Stomach smooth muscle (tissue), 2 donors: Measurements from ENCODE around the gene BRPF3.

Source experiments
- H3K27ac ChIP-seq: one replicate; pipeline ENCODE4 v1.7.0; 2013; ENCODE audit warnings: mild to moderate bottlenecking, low read length, inconsistent platforms
- H3K27me3 ChIP-seq, 2 donors: one replicate each; pipeline ENCODE4 v1.7.0; 2013; ENCODE audit warnings: low read length in 2 of 2; ENCODE audit not compliant: insufficient read depth in 2 of 2, control insufficient read depth in 1 of 2
- H3K36me3 ChIP-seq, 2 donors: one replicate each; pipeline ENCODE4 v1.7.0; 2013; ENCODE audit warnings: low read length in 2 of 2; ENCODE audit not compliant: control insufficient read depth in 2 of 2, insufficient read depth in 2 of 2
- H3K4me1 ChIP-seq: one replicate; pipeline ENCODE4 v1.7.0; 2013; ENCODE audit warnings: low read length; ENCODE audit not compliant: control insufficient read depth, insufficient read depth
- H3K4me3 ChIP-seq, 2 donors: one replicate each; pipeline ENCODE4 v1.7.0; 2013; ENCODE audit warnings: low read length in 2 of 2
- H3K9ac ChIP-seq, 2 donors: one replicate each; pipeline ENCODE4 v1.7.0; 2013; ENCODE audit warnings: low read length in 2 of 2, mild to moderate bottlenecking in 1 of 2
- H3K9me3 ChIP-seq, 2 donors: one replicate each; pipeline ENCODE4 v1.7.0; 2013; ENCODE audit warnings: low read length in 2 of 2; ENCODE audit not compliant: control insufficient read depth in 2 of 2
- donor health status: healthy.
- donor health status: Pancreatic carcinoma.

Gene BRPF3

GRCh38 chr6:36267731-36268477, 71.4 kb downstream of the BRPF3 start:
- H3K27ac ChIP-seq, result no peak overlapping the region
- peaks cover 6 to 25% of the 10 kb centered on the region in 2 donors for H3K27me3 ChIP-seq

DNA sequence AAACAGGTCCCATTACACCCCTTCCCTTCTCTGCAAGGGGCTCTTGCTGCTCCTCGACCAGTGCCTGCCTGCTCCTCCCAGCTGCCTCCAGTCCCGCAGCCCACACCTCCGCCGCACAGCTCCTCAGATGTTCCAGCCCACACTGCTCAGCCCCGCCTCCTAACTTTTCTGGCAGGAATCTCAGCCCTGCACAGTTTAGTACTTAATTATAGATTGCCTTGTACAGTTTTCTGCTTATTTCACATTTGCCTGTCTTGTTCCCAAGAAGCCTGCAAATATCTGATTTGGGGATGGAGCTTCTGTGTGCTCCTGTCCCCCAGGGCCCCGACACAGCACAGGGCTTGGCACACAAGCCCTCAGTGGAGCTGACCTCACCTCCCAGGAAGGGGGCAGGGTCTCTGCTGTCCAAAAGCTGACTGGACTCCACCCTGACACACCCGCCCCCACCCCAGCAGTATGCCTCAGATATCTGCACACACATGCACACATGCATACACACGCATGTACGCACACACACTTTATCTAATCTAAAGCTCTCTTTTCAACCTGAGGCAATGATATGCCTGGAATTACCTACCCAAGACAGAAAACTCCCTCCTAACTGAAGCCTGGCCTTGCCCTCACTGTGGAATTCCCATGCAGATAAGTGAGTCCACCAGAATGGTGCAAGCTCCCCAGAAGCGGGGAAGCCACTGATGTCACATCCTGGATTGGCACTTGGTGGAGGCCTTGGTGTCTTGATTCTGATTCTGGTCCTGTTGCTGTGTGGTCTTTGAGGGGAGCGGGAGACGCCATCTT, 72.1 kb downstream of the BRPF3 start:
- Histone ChIP-seq H3K9me3 (peaks cover 0 to 7% of the 10 kb centered on the region in 2 donors), H3K27ac (no peak overlapping the region)

More at GRCh38 chr6:36267731-36268477, 71.4 kb downstream of the BRPF3 start:
- H3K9ac ChIP-seq, result no peak overlapping the region
- no peak overlapping the region for H3K4me3 ChIP-seq
- peaks cover 2% of the 10 kb centered on the region for H3K4me1 ChIP-seq
- H3K9me3 ChIP-seq, result peaks cover 0 to 7% of the 10 kb centered on the region in 2 donors
- no peaks in the 10 kb centered on the region for H3K36me3 ChIP-seq

GRCh38 chr6:36269834-36270705, 73.5 kb downstream of the BRPF3 start, which contains the start of gene PNPLA1:
Gene PNPLA1 (plus strand): TSS chr6:36270060. CDS start chr6:36270460, 400 bp downstream.
- peaks cover 2% of the 10 kb centered on the region for H3K4me1 ChIP-seq
- no peaks in the 10 kb centered on the region for H3K36me3 ChIP-seq
- H3K27ac ChIP-seq, result no peak within 1 kb of the TSS
- H3K4me3 ChIP-seq, result no peak within 1 kb of the TSS
- H3K9ac ChIP-seq, result no peak within 1 kb of the TSS
- peaks cover 0 to 7% of the 10 kb centered on the region in 2 donors for H3K9me3 ChIP-seq
- H3K27me3 ChIP-seq, result peaks cover 8 to 28% of the 10 kb centered on the region in 2 donors

More for the DNA sequence above, 72.1 kb downstream of the BRPF3 start:
- Histone ChIP-seq H3K4me3 (no peak overlapping the region), H3K9ac (no peak overlapping the region), H3K36me3 (no peaks in the 10 kb centered on the region), H3K27me3 (peaks cover 8 to 25% of the 10 kb centered on the region in 2 donors), H3K4me1 (peaks cover 2% of the 10 kb centered on the region)

DNA sequence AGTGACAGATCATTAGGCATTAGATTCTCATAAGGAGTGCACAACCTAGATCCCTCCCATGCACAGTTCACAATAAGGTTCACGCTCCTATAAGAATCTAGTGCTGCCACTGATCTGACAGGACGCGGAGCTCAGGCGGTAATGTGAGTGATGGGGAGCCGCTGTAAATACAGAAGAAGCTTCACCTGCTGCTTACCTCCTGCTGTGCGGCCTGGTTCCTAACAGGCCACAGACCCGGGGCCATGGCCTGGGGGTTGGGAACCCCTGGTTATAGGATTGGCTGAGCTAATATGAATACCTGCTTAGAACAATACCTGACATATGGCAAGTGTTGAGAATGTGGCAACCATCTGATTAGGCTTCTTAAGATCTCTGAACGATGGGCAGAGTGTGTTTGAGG, 75.7 kb downstream of the BRPF3 start:
- Histone ChIP-seq H3K4me3 (no peak overlapping the region), H3K27me3 (peaks cover 13 to 31% of the 10 kb centered on the region in 2 donors)

DNA sequence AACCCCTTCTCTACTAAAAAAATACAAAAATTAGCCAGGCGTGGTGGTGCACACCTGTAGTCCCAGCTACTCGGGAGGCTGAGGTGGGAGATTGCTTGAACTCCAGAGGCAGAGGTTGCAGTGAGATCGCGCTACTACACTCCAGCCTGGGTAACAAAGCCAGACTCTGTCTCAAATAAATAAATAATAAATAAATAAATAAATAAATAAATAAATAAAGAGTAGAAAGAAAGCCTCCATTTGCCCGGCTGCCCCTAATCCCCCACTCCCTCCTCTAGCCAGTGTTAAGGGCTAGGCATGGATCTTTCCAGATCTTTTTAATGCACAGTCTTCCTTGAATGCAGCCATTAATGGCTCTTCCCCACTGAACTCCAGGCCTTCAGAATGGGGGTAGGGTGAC, 76.5 kb downstream of the BRPF3 start:
- no peak overlapping the region for H3K9ac ChIP-seq
- H3K9me3 ChIP-seq, result no peaks in the 10 kb centered on the region
- H3K4me3 ChIP-seq, result no peak overlapping the region
- peaks cover 2% of the 10 kb centered on the region for H3K4me1 ChIP-seq
- H3K36me3 ChIP-seq, result no peaks in the 10 kb centered on the region
- no peak overlapping the region for H3K27ac ChIP-seq
- H3K27me3 ChIP-seq, result peaks cover 15 to 29% of the 10 kb centered on the region in 2 donors

More for the DNA sequence above, 75.7 kb downstream of the BRPF3 start:
- no peak overlapping the region for H3K27ac ChIP-seq
- H3K36me3 ChIP-seq, result no peaks in the 10 kb centered on the region
- no peaks in the 10 kb centered on the region for H3K9me3 ChIP-seq
- no peak overlapping the region for H3K9ac ChIP-seq
- H3K4me1 ChIP-seq, result peaks cover 2% of the 10 kb centered on the region

- Histone ChIP-seq H3K4me1 (no peaks in the 10 kb centered on the region), H3K27me3 (peaks cover 15 to 28% of the 10 kb centered on the region in 2 donors), H3K9me3 (no peaks in the 10 kb centered on the region), H3K27ac (no peak overlapping the region), H3K36me3 (no peaks in the 10 kb centered on the region), H3K4me3 (no peak overlapping the region), H3K9ac (no peak overlapping the region)
Measured at GRCh38 chr6:36273802-36274514, 77.4 kb downstream of the BRPF3 start.

GRCh38 chr6:36276581-36277536, 80.3 kb downstream of the BRPF3 start:
- no peak overlapping the region for H3K9ac ChIP-seq
- H3K27me3 ChIP-seq, result peaks cover 10 to 11% of the 10 kb centered on the region in 2 donors
- H3K27ac ChIP-seq, result no peak overlapping the region
- no peak overlapping the region for H3K4me3 ChIP-seq
- H3K4me1 ChIP-seq, result no peaks in the 10 kb centered on the region
- H3K9me3 ChIP-seq, result no peaks in the 10 kb centered on the region
- H3K36me3 ChIP-seq, result no peaks in the 10 kb centered on the region

DNA sequence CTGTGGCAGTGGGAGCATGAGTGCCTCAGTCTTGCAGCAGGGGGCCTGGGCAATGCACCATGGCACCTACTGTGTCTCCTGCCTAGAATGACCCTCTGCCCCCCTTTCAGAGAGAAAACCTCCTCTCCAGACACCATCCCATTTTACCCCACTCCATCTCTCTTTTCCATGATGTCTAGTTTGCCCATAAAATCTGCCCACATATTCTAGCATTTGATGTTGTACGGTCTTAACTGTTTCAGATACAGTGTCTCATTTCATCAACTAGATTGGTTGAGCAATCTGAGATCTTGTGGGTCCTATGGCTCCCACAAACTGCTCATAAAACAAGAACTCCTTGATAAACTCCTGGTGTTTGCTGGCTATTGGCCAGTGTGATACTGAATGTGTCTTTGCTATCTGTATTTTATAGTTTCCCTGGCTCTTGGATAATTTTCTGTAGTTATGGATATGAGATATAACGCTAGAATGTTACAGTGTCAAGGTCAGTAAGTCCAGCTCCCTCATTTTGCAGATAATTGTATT, 81.5 kb downstream of the BRPF3 start:
- H3K27me3 ChIP-seq, result peaks cover 10 to 11% of the 10 kb centered on the region in 2 donors
- no peaks in the 10 kb centered on the region for H3K36me3 ChIP-seq
- H3K9me3 ChIP-seq, result no peaks in the 10 kb centered on the region
- H3K27ac ChIP-seq, result no peak overlapping the region
- H3K9ac ChIP-seq, result no peak overlapping the region
- H3K4me3 ChIP-seq, result no peak overlapping the region
- no peaks in the 10 kb centered on the region for H3K4me1 ChIP-seq

- Histone ChIP-seq H3K9ac (no peak overlapping the region), H3K4me3 (no peak overlapping the region), H3K27me3 (peaks cover 12 to 20% of the 10 kb centered on the region in 2 donors), H3K27ac (no peak overlapping the region), H3K36me3 (no peaks in the 10 kb centered on the region), H3K9me3 (no peaks in the 10 kb centered on the region), H3K4me1 (no peaks in the 10 kb centered on the region)
Measured at GRCh38 chr6:36280467-36280866, 83.9 kb downstream of the BRPF3 start.
